Endothelial cell of umbilical vein (primary cell): ENCODE measurements around the gene CMIP. TPM values are rescaled to one million over a fixed set of nuclear protein-coding genes. Genes with fewer than 3 reads are reported as not detected.

ENCODE experiments used
- BruUV-seq: library from RNA; stranded (reverse); fragments of 400-500 nt; replicated peaks from 2 replicates; lab custom pipeline; 2021; lab: Mats Ljungman, UMichigan
- CTCF ChIA-PET: fragments of 300-600, 350-600 bp; sonication (Branson Sonifier 250); formaldehyde crosslinking; loops from one replicate; lab custom pipeline; 2021; ENCODE audit warnings: antibody characterized with exemption, inconsistent platforms; lab: Charles Lee
- POLR2A ChIA-PET: fragments of 300-600, 350-600 bp; sonication (Branson Sonifier 250); formaldehyde crosslinking; loops from one replicate; lab custom pipeline; 2021; ENCODE audit warnings: antibody characterized with exemption, inconsistent platforms; lab: Charles Lee
- DNase-seq: peaks from one replicate; pipeline ENCODE4 v3.0.0-alpha.2; 2011; ENCODE audit warnings: low read depth, low spot score
- FAIRE-seq: peaks from 2 replicates; lab custom pipeline; 2011; peaks lifted over from hg19 to GRCh38; lab: Jason Lieb, UNC
- H2AFZ ChIP-seq: 2 replicates; pipeline ENCODE4 v1.6.0; 2012; ENCODE audit warnings: low read depth, low read length, control low read depth, inconsistent platforms
- H3K27ac ChIP-seq: 2 replicates; pipeline ENCODE4 v1.5.1; 2011; ENCODE audit warnings: low read depth, mild to moderate bottlenecking, control low read depth, low read length, moderate library complexity; ENCODE audit not compliant: insufficient read depth
- H3K27me3 ChIP-seq, 2 experiments: 2 replicates each; pipeline versions ENCODE4 v1.6.0 to v1.6.1; 2011; ENCODE audit warnings: low read length in 2 of 2, mixed read lengths in 1 of 2; ENCODE audit not compliant: control insufficient read depth in 2 of 2, insufficient read depth in 2 of 2
- H3K36me3 ChIP-seq, 2 experiments: 2 replicates in 1 of 2; 3 replicates in 1 of 2; pipeline ENCODE4 v1.5.1; 2011; ENCODE audit warnings: low read length in 2 of 2, mild to moderate bottlenecking in 1 of 2, moderate library complexity in 1 of 2; ENCODE audit not compliant: control insufficient read depth in 2 of 2, insufficient read depth in 2 of 2; ENCODE audit errors: extremely low read depth in 1 of 2
- H3K4me1 ChIP-seq: 3 replicates; pipeline ENCODE4 v1.5.1; 2011; ENCODE audit warnings: mild to moderate bottlenecking, low read length; ENCODE audit not compliant: control insufficient read depth, insufficient read depth; ENCODE audit errors: extremely low read depth
- H3K4me2 ChIP-seq: 2 replicates; pipeline ENCODE4 v1.6.1; 2011; ENCODE audit warnings: low read length, control low read depth, mixed read lengths; ENCODE audit not compliant: insufficient read depth
- H3K4me3 ChIP-seq, 3 experiments: fragments of 200-600 bp in 1 of 3; sonication (generic), shearing (Covaris generic) in 1 of 3; replicated peaks in 1 of 3; 2 replicates each; pipeline ENCODE4 v1.5.1; 2011 to 2016; ENCODE audit warnings: control low read depth in 3 of 3, low read length in 3 of 3, mild to moderate bottlenecking in 2 of 3, inconsistent platforms in 1 of 3, low read depth in 1 of 3, moderate library complexity in 1 of 3; ENCODE audit not compliant: insufficient read depth in 1 of 3
- H3K79me2 ChIP-seq: 2 replicates; pipeline ENCODE4 v1.6.0; 2012; ENCODE audit warnings: low read length, inconsistent platforms; ENCODE audit not compliant: control insufficient read depth, insufficient read depth
- H3K9ac ChIP-seq: replicated peaks from 2 replicates; pipeline ENCODE3; 2011; ENCODE audit warnings: low read length, control low read depth; ENCODE audit not compliant: insufficient read depth; ENCODE audit errors: extremely low read depth
- H3K9me1 ChIP-seq: replicated peaks from 3 replicates; pipeline ENCODE4 v1.6.0; 2011; ENCODE audit warnings: mild to moderate bottlenecking, low read length; ENCODE audit not compliant: control insufficient read depth, insufficient read depth; ENCODE audit errors: extremely low read depth
- H3K9me3 ChIP-seq: replicated peaks from 2 replicates; pipeline ENCODE4 v1.5.1; 2012; ENCODE audit warnings: low read length, inconsistent platforms; ENCODE audit not compliant: control insufficient read depth, insufficient read depth
- H4K20me1 ChIP-seq: replicated peaks from 2 replicates; pipeline ENCODE3; 2011; ENCODE audit warnings: mild to moderate bottlenecking, low read length; ENCODE audit not compliant: control insufficient read depth, insufficient read depth; ENCODE audit errors: extremely low read depth
- CTCF ChIP-seq, 2 donors: IDR thresholded peaks; 1 replicate in 1 of 2; 2 replicates in 1 of 2; pipeline ENCODE4 v1.5.1; 2011; ENCODE audit warnings: low read length in 2 of 2, mild to moderate bottlenecking in 2 of 2, moderate library complexity in 2 of 2, control low read depth in 1 of 2, inconsistent platforms in 1 of 2, low read depth in 1 of 2; ENCODE audit not compliant: insufficient read depth in 1 of 2; ENCODE audit errors: extremely low read depth in 1 of 2
- EZH2 ChIP-seq: IDR thresholded peaks from 2 replicates; pipeline ENCODE4 v1.6.1; 2012; ENCODE audit warnings: borderline replicate concordance, low read depth, mild to moderate bottlenecking, moderate library complexity, low read length, inconsistent platforms; ENCODE audit not compliant: severe bottlenecking
- FOS ChIP-seq: IDR thresholded peaks from 2 replicates; pipeline ENCODE4 v1.6.1; 2011; ENCODE audit warnings: mild to moderate bottlenecking, low read length, moderate library complexity, borderline replicate concordance; ENCODE audit not compliant: insufficient read depth
- GATA2 ChIP-seq: IDR thresholded peaks from 2 replicates; pipeline ENCODE4 v1.7.0; 2011; ENCODE audit warnings: low read depth, mild to moderate bottlenecking, moderate library complexity, mixed read lengths, low read length; ENCODE audit not compliant: insufficient read length, insufficient read depth
- JUN ChIP-seq: IDR thresholded peaks from 2 replicates; pipeline ENCODE4 v1.6.1; 2011; ENCODE audit warnings: borderline replicate concordance, low read depth; ENCODE audit not compliant: insufficient read length, insufficient read depth
- MAX ChIP-seq: IDR thresholded peaks from 2 replicates; pipeline ENCODE4 v1.6.1; 2011; ENCODE audit not compliant: insufficient read depth, insufficient read length
- MYC ChIP-seq: IDR thresholded peaks from one replicate; pipeline ENCODE4 v1.6.1; 2011; ENCODE audit warnings: mild to moderate bottlenecking, low read depth, low read length
- POLR2A ChIP-seq: IDR thresholded peaks from 2 replicates; pipeline ENCODE4 v1.6.1; 2012; ENCODE audit warnings: low read depth, mild to moderate bottlenecking, control low read depth, low read length
- POLR2AphosphoS5 ChIP-seq: IDR thresholded peaks from 2 replicates; pipeline ENCODE4 v1.6.1; 2012; ENCODE audit warnings: low read depth, mild to moderate bottlenecking, control low read depth, low read length, moderate library complexity; ENCODE audit not compliant: insufficient read depth
- dilution Hi-C: fragments of 300-500 bp; cut with MboI; formaldehyde crosslinking; loops from one replicate; pipeline ENCODE4 v1.15.0; 2019; ENCODE audit warnings: low sequenced_read_pairs; ENCODE audit not compliant: extremely low pct_ligation_motif_present
- intact Hi-C: fragments of 100-400 bp; cut with micrococcal nuclease; formaldehyde crosslinking; loops from one replicate; pipeline ENCODE4 v1.10.0; 2022
- polyA plus RNA-seq, 4 experiments: library from polyadenylated mRNA; depleted of rRNA in 3 of 4; stranded (reverse) in 3 of 4; unstranded in 1 of 4; fragments of >200 nt; gene quantifications; 2 replicates each; pipeline versions ENCODE4 v1.2.1 to v1.2.3, GENCODE V29; 2011 to 2012; ENCODE audit warnings: missing spikeins in 1 of 4
- total RNA-seq: library from RNA; stranded (reverse); gene quantifications from 2 replicates; pipeline ENCODE4 v1.2.3, GENCODE V29; 2021

The CMIP gene
- total and polyA plus RNA-seq, 2 donors (not counting 3 experiments of a cell fraction or from before 2014, with no cell fraction given) = 29.0 to 101 TPM

- Histone ChIP-seq H2AFZ (no peak overlapping the region), H3K9ac (no peak overlapping the region), H3K4me3 (no peak overlapping the region), H4K20me1 (no peaks in the 10 kb centered on the region), H3K79me2 (peaks cover 15% of the 10 kb centered on the region), H3K27me3 (no peaks in the 10 kb centered on the region), H3K4me2 (no peak overlapping the region), H3K27ac (no peak overlapping the region), H3K9me1 (no peaks in the 10 kb centered on the region), H3K4me1 (no peaks in the 10 kb centered on the region), H3K9me3 (no peaks in the 10 kb centered on the region), H3K36me3 (peaks cover 0 to under 1% of the 10 kb centered on the region in 2 experiments)
- DNase-seq (no peak), FAIRE-seq (no peak)
- ChIA-PET POLR2A (no interaction called here), CTCF (interaction anchor here (1.2 kb wide), 1 partner anchor 24 kb away, joined by 3 read pairs; no protein-coding TSS in a partner anchor)
- TF ChIP-seq MYC = no peak
- dilution Hi-C loops = no loop called here
- intact Hi-C loops = no loop called here
- BruUV-seq = no TSS peak
Observed at GRCh38 chr16:81587626-81588160, 143.1 kb downstream of the CMIP start.

- no peak overlapping the region for H3K27ac ChIP-seq
- H3K4me3 ChIP-seq = no peak overlapping the region
- POLR2A ChIA-PET = no interaction called here
- no peak overlapping the region for H3K4me2 ChIP-seq
- no peaks in the 10 kb centered on the region for H3K9me1 ChIP-seq
- CTCF ChIA-PET = interaction anchor here (1.2 kb wide), 1 partner anchor 25 kb away, joined by 3 read pairs; no protein-coding TSS in a partner anchor
- no peaks in the 10 kb centered on the region for H3K4me1 ChIP-seq
- H3K79me2 ChIP-seq = peaks cover 15% of the 10 kb centered on the region
- no peaks in the 10 kb centered on the region for H4K20me1 ChIP-seq
- H3K9ac ChIP-seq = no peak overlapping the region
- no peak for DNase-seq
- no peaks in the 10 kb centered on the region for H3K27me3 ChIP-seq
- H3K36me3 ChIP-seq = no peaks in the 10 kb centered on the region
- no peak for TF ChIP-seq GATA2
- no peak for TF ChIP-seq POLR2A
- no peak for TF ChIP-seq MYC
- TF ChIP-seq JUN = no peak
- TF ChIP-seq CTCF (IDR thresholded peaks at IDR 0.05; ENCODE audit: extremely low read depth in 1 of 2, insufficient read depth in 1 of 2, low read depth in 1 of 2, low read length in 2 of 2) = no peak
- no peak for TF ChIP-seq FOS
- no peak for TF ChIP-seq MAX
- no peak for TF ChIP-seq EZH2
- no peak for TF ChIP-seq POLR2AphosphoS5
- BruUV-seq = no TSS peak
- no peaks in the 10 kb centered on the region for H3K9me3 ChIP-seq
- no peak for FAIRE-seq
- H2AFZ ChIP-seq = no peak overlapping the region
- intact Hi-C loops (no loop called here), dilution Hi-C loops (no loop called here)
Observed at GRCh38 chr16:81588326-81589081, 143.9 kb downstream of the CMIP start.
